Measurements from ENCODE around the gene PXDN.
"Not testable (repeated sequence)": the region's sequence is repeated elsewhere in the genome, so short reads cannot be mapped to it uniquely, and the experiment has no call there.

The PXDN gene

DNA sequence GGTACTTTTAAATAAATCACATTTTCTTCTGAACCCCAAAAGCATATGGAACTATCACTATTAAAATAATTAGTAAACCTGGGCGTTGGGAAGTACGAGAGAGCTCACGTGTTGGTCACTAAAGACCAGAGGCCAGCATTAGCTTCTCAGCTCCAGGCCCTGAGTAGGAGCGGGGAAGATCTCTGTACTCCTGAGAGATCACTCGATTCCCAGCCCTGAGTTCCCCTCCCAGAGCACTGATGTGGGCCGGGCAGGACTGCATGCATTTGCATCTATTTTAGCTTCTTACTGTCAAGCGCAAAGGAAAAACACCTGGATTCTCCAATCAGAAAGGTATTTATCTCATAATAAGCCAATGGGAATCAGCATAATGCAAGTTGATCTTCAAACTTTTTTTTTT, 6.2 kb downstream of the PXDN start:
- Histone ChIP-seq H3K27ac (no peak overlapping the region), H3K9me3 (ENCODE audit: severe bottlenecking) (peaks cover 15% of the 10 kb centered on the region), H3K4me3 (ENCODE audit: low read depth, low read length) (no peak overlapping the region), H3K27me3 (ENCODE audit: insufficient read depth, low read depth, severe bottlenecking) (no peaks in the 10 kb centered on the region), H3K36me3 (peaks cover 2% of the 10 kb centered on the region)
- TF ChIP-seq, protein P1, sequence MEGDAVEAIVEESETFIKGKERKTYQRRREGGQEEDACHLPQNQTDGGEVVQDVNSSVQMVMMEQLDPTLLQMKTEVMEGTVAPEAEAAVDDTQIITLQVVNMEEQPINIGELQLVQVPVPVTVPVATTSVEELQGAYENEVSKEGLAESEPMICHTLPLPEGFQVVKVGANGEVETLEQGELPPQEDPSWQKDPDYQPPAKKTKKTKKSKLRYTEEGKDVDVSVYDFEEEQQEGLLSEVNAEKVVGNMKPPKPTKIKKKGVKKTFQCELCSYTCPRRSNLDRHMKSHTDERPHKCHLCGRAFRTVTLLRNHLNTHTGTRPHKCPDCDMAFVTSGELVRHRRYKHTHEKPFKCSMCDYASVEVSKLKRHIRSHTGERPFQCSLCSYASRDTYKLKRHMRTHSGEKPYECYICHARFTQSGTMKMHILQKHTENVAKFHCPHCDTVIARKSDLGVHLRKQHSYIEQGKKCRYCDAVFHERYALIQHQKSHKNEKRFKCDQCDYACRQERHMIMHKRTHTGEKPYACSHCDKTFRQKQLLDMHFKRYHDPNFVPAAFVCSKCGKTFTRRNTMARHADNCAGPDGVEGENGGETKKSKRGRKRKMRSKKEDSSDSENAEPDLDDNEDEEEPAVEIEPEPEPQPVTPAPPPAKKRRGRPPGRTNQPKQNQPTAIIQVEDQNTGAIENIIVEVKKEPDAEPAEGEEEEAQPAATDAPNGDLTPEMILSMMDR (IDR thresholded peaks at IDR 0.05; ENCODE audit: low read depth, low read length): no peak
- no peak for DNase-seq

DNA sequence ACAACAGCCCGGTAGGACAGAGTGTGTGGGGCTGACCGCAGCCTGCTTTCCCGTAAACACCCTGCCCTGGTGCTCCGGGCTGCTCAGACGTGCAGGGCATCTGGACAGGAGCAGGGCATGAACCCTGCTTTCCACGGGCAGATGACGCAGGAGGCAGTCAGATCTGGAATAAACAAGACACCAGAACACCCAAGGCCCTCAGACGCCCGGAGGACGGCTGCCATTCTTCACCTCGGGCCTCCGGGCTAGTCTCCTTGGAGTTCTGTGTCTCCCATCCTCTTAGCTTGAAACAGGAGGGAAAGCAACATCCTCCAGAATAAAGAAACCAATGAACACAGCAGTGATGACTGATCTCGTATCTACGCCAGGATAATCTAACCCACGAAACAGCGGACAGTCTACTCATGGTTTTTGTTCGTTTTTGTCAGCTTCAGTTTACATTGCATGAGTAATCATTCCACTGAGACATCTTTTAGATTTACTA, 7.3 kb downstream of the PXDN start:
- H3K27ac ChIP-seq: no peak overlapping the region
- TF ChIP-seq, protein P1 (IDR thresholded peaks at IDR 0.05; ENCODE audit: low read depth, low read length): no peak
- peak; percentile 9 for DNase-seq
- no peaks in the 10 kb centered on the region; the same call in none of the 2 replicates for H3K36me3 ChIP-seq
- no peak overlapping the region for H3K4me3 ChIP-seq (ENCODE audit: low read depth, low read length)
- peaks cover 15% of the 10 kb centered on the region for H3K9me3 ChIP-seq (ENCODE audit: severe bottlenecking)
- no peaks in the 10 kb centered on the region for H3K27me3 ChIP-seq (ENCODE audit: insufficient read depth, low read depth, severe bottlenecking)

DNA sequence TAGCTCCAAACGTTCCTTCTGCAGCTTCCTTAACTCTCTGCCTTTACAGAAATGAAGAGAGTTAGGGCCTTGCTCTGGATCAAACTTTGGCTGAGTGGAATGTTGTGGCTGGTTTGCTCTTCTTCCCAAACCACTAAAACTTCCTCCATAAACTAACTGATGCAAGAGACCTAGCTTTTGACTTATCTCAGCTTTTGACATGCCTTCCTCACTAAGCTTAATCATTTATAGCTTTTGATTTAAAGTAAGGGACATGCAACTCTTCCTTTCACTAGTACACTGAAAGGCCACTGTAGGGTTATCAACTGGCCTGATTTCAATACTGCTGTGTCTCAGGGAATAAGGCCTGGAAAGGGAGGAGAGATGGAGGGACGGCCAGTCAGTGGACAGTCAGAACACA, 8.3 kb downstream of the PXDN start:
- H3K36me3 ChIP-seq: no peaks in the 10 kb centered on the region; the same call in none of the 2 replicates

DNA sequence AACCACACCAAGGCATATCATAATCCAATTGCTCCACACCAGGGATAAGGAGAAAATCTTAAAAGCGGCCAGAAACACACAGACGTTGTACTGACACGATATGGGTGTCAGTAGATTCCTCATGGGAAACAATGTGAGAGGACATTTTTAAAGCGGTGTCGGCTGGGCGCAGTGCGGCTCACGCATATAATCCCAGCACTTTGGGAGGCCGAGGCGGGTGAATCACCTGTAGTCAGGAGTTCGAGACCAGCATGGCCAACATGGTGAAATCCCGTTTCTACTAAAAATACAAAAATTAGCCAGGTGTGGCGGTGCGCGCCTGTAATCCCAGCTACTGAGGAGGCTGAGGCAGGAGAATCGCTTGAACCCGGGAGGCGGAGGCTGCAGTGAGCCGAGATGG, 11.0 kb downstream of the PXDN start:
- not testable (repeated sequence) for H3K27ac ChIP-seq; H3K27me3 ChIP-seq (ENCODE audit: insufficient read depth, low read depth, severe bottlenecking); DNase-seq; H3K4me3 ChIP-seq (ENCODE audit: low read depth, low read length); H3K36me3 ChIP-seq
- H3K9me3 ChIP-seq (ENCODE audit: severe bottlenecking): peaks cover 15% of the 10 kb centered on the region

More for the DNA sequence above, 8.3 kb downstream of the PXDN start:
- H3K27ac ChIP-seq: no peak overlapping the region
- TF ChIP-seq, protein P1 (IDR thresholded peaks at IDR 0.05; ENCODE audit: low read depth, low read length): no peak
- DNase-seq: no peak
- H3K27me3 ChIP-seq (ENCODE audit: insufficient read depth, low read depth, severe bottlenecking): no peaks in the 10 kb centered on the region
- no peak overlapping the region for H3K4me3 ChIP-seq (ENCODE audit: low read depth, low read length)
- peaks cover 15% of the 10 kb centered on the region for H3K9me3 ChIP-seq (ENCODE audit: severe bottlenecking)

DNA sequence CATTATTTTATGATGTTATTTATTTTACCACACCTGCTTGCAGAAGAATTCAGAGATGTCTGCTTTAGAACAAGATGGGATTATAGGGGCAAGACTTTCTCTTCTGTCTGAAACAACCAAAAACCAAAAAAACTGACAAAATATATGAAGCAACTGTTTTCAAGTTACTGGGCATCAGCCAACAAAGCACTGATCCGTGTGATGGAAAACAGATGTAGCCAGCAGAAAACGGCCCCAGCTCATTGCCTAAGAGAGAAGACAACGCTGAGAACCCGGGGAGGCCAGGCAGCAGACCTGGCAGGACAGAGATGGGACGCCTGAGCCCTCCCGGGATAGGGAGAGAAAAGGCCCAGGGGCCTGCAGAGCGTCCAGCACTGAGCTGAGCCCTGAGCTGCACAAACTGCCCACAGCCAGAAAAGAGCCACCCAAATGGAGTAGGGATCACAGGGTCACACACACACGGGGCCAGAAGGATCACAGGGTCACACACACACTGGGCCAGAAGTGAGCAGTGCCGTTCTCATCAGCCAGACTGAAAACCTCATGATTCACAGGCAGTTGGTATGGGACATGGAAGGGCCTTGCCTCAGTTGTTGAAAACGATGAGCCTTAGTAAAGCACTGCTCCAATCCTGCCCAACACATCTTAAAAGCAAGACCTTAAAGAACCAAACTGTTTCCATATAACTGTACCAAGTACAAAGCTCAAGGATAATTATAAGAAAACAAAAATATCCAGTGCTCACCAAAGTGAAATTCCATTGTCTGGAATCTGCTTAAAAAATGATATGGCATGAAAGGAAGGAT, 12.1 kb downstream of the PXDN start:
- DNase-seq: no peak
- Histone ChIP-seq H3K36me3 (no peaks in the 10 kb centered on the region), H3K27ac (no peak overlapping the region), H3K4me3 (ENCODE audit: low read depth, low read length) (no peak overlapping the region), H3K9me3 (ENCODE audit: severe bottlenecking) (peaks cover 15% of the 10 kb centered on the region), H3K27me3 (ENCODE audit: insufficient read depth, low read depth, severe bottlenecking) (no peaks in the 10 kb centered on the region)
- TF ChIP-seq, protein P1 (IDR thresholded peaks at IDR 0.05; ENCODE audit: low read depth, low read length): no peak

DNA sequence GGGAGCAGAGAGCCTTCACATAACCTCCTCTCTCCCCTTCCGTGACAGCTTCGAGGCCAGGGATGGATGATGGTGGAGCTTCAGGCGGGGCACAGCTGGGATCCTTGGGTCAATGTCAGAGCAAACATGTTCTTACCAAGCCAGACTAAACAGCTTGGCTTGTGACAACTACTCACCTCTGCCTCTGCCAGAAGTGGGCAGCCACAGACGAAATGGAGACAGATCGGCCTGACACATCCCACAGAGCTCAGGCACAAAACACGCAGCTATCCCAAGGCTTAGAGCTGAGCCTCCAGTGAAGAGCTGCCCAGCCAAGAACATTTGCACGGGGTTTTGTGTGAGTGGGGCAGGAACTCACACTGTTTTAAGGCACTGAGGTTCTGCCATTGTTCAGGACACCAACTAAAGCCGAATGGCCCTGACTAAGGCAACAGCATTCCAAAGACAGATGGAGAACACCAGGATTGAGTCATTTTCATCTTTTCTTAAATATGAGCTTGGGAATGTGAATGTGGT, 12.8 kb downstream of the PXDN start:
- Histone ChIP-seq H3K36me3 (no peaks in the 10 kb centered on the region), H3K4me3 (ENCODE audit: low read depth, low read length) (no peak overlapping the region)
- TF ChIP-seq, protein P1 (IDR thresholded peaks at IDR 0.05; ENCODE audit: low read depth, low read length): no peak

More for the DNA sequence above, 12.8 kb downstream of the PXDN start:
- H3K9me3 ChIP-seq (ENCODE audit: severe bottlenecking): peaks cover 15% of the 10 kb centered on the region
- peak; percentile 16 for DNase-seq
- H3K27ac ChIP-seq: no peak overlapping the region
- no peaks in the 10 kb centered on the region for H3K27me3 ChIP-seq (ENCODE audit: insufficient read depth, low read depth, severe bottlenecking)

Data from WERI-Rb-1 (cell line).